ENCODE results near the gene FPR1. TPM values are rescaled to one million over a fixed set of nuclear protein-coding genes. Genes with fewer than 3 reads are reported as not detected.

Gene FPR1
- total RNA-seq, 1 donor from 2014 or later, result 12.8 TPM

- Histone ChIP-seq H3K4me1 (no peaks in the 10 kb centered on the region), H3K9me3 (no peaks in the 10 kb centered on the region), H3K27me3 (no peaks in the 10 kb centered on the region), H3K36me3 (no peaks in the 10 kb centered on the region), H3K27ac (no peak overlapping the region), H3K4me3 (no peak overlapping the region)
- no peak for TF ChIP-seq POLR2A (IDR thresholded peaks at IDR 0.05)
- no peak for TF ChIP-seq POLR2AphosphoS5 (IDR thresholded peaks at IDR 0.05; ENCODE audit: insufficient read depth in 1 of 2, low read depth in 1 of 2)
- TF ChIP-seq, protein P1, sequence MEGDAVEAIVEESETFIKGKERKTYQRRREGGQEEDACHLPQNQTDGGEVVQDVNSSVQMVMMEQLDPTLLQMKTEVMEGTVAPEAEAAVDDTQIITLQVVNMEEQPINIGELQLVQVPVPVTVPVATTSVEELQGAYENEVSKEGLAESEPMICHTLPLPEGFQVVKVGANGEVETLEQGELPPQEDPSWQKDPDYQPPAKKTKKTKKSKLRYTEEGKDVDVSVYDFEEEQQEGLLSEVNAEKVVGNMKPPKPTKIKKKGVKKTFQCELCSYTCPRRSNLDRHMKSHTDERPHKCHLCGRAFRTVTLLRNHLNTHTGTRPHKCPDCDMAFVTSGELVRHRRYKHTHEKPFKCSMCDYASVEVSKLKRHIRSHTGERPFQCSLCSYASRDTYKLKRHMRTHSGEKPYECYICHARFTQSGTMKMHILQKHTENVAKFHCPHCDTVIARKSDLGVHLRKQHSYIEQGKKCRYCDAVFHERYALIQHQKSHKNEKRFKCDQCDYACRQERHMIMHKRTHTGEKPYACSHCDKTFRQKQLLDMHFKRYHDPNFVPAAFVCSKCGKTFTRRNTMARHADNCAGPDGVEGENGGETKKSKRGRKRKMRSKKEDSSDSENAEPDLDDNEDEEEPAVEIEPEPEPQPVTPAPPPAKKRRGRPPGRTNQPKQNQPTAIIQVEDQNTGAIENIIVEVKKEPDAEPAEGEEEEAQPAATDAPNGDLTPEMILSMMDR (IDR thresholded peaks at IDR 0.05), result no peak
- no peak for DNase-seq (ENCODE audit: extremely low spot score in 2 of 2)
- intact Hi-C loops (cut with DNase I), result no loop called here
These were observed 3.9 kb upstream of the FPR1 start for GRCh38 chr19:51755571-51755970.

GRCh38 chr19:51754770-51755169 is 3.1 kb upstream of the FPR1 start:
- Histone ChIP-seq H3K27ac (no peak overlapping the region), H3K9me3 (no peaks in the 10 kb centered on the region), H3K27me3 (no peaks in the 10 kb centered on the region), H3K36me3 (no peaks in the 10 kb centered on the region), H3K4me3 (no peak overlapping the region), H3K4me1 (no peaks in the 10 kb centered on the region)
- TF ChIP-seq POLR2A (IDR thresholded peaks at IDR 0.05), result no peak
- TF ChIP-seq, protein P1 (IDR thresholded peaks at IDR 0.05), result no peak
- TF ChIP-seq POLR2AphosphoS5 (IDR thresholded peaks at IDR 0.05; ENCODE audit: insufficient read depth in 1 of 2, low read depth in 1 of 2), result no peak
- intact Hi-C loops (cut with DNase I), result no loop called here
- DNase-seq (ENCODE audit: extremely low spot score in 2 of 2), result no peak

GRCh38 chr19:51754109-51754508 is 2.4 kb upstream of the FPR1 start:
- intact Hi-C loops (cut with DNase I), result no loop called here
- Histone ChIP-seq H3K27me3 (no peaks in the 10 kb centered on the region), H3K27ac (no peak overlapping the region)

DNA sequence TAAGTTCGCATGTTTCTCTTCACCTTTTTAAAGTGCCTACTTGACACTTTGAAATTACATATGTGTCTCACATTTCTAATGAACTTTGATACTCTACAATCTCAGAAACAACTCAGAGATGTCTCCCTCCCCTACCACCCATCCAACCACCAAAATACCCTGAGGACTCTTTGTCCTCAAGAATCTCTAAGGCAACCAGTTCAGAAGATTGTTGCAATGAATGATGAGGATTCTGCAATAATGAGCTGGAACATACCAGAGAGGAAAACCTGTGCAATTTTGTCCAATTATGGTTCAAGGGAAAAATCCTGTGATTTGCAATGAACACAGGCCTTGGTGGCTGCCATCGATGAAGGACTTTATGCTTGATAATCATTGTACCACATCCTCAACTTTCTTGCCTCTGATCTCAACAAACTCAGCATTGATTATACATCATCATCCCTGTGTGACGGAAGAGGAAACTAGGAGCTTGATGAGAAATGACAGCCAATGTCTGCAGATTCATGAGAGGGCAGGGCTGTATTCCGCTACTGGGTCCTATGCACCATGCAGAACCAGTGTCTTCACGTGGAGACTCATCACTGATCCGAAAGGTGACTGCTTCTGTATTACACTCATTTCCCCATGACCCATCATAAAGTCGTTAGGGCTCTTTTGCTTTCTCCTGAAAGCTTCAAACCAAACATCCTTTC is 1.1 kb downstream of the FPR1 start:
- no peak for TF ChIP-seq POLR2AphosphoS5 (IDR thresholded peaks at IDR 0.05; ENCODE audit: insufficient read depth in 1 of 2, low read depth in 1 of 2)
- TF ChIP-seq, protein P1 (IDR thresholded peaks at IDR 0.05), result no peak
- no peak for TF ChIP-seq POLR2A (IDR thresholded peaks at IDR 0.05)
- H3K4me1 ChIP-seq, result no peaks in the 10 kb centered on the region
- no peaks in the 10 kb centered on the region for H3K27me3 ChIP-seq
- H3K9me3 ChIP-seq, result no peaks in the 10 kb centered on the region
- no peak overlapping the region for H3K4me3 ChIP-seq
- H3K27ac ChIP-seq, result no peak overlapping the region
- no peaks in the 10 kb centered on the region for H3K36me3 ChIP-seq
- no peak for DNase-seq (ENCODE audit: extremely low spot score in 2 of 2)
- intact Hi-C loops (cut with DNase I), result no loop called here

More at GRCh38 chr19:51754109-51754508, 2.4 kb upstream of the FPR1 start:
- H3K4me3 ChIP-seq, result no peak overlapping the region
- no peak for TF ChIP-seq POLR2A (IDR thresholded peaks at IDR 0.05)
- TF ChIP-seq POLR2AphosphoS5 (IDR thresholded peaks at IDR 0.05; ENCODE audit: insufficient read depth in 1 of 2, low read depth in 1 of 2), result no peak
- TF ChIP-seq, protein P1 (IDR thresholded peaks at IDR 0.05), result no peak
- no peaks in the 10 kb centered on the region for H3K4me1 ChIP-seq
- no peaks in the 10 kb centered on the region for H3K36me3 ChIP-seq
- no peak for DNase-seq (ENCODE audit: extremely low spot score in 2 of 2)
- no peaks in the 10 kb centered on the region for H3K9me3 ChIP-seq

GRCh38 chr19:51749979-51750378 is 1.7 kb downstream of the FPR1 start:
- Histone ChIP-seq H3K4me1 (no peaks in the 10 kb centered on the region), H3K27ac (no peak overlapping the region), H3K36me3 (no peaks in the 10 kb centered on the region), H3K27me3 (no peaks in the 10 kb centered on the region), H3K9me3 (no peaks in the 10 kb centered on the region), H3K4me3 (no peak overlapping the region)
- TF ChIP-seq, protein P1 (IDR thresholded peaks at IDR 0.05), result no peak
- no peak for TF ChIP-seq POLR2AphosphoS5 (IDR thresholded peaks at IDR 0.05; ENCODE audit: insufficient read depth in 1 of 2, low read depth in 1 of 2)
- intact Hi-C loops (cut with DNase I), result no loop called here
- no peak for DNase-seq (ENCODE audit: extremely low spot score in 2 of 2)

All from vagina (tissue), 2 donors.